ENCODE data around the gene PYGL. TPM values are rescaled to one million over a fixed set of nuclear protein-coding genes. Genes with fewer than 3 reads are reported as not detected.

The PYGL gene
- polyA plus RNA-seq, 1 donor (not counting 4 experiments of a cell fraction or from before 2014, with no cell fraction given), result 331 TPM

DNA sequence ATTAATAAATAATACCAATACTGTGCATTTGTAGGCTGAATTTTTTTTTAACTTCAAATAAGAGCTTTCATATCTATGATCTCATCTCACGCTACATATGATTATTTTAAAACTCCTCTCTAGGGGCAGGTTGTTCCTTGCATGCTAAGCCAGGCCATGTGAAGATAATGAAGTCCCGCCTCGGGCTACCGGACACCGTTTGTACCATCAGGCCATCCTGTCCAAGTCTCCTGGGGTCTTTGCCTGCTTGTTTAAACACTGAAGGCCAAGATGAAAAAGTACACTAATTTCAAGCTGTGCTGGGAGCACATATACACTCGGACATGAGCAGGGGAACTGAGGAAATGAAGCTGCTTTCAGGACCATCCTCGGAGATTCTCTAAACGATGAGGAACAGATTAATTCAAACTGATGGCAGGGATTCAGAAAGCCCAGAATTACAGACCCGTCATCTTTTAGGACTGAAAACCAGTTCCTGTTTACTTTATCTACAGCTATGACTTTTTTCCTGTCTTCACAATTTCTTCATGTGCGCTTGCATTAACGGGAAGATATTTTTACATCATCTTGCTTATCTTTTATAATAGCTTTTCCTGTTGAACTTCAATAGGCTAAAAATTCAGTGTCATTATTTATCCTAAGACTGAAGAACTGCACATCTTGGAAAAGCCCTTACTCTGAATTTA is 78.7 kb downstream of the PYGL start:
- H3K79me2 ChIP-seq (ENCODE audit: control insufficient read depth, insufficient read depth, low read length), result no peaks in the 10 kb centered on the region
- peaks cover under 1% of the 10 kb centered on the region for H3K9me3 ChIP-seq (ENCODE audit: control insufficient read depth, low read depth, low read length)
- H3K9me1 ChIP-seq (ENCODE audit: control insufficient read depth, extremely low read depth, insufficient read depth, low read length), result no peaks in the 10 kb centered on the region
- H3K27ac ChIP-seq (ENCODE audit: control insufficient read depth, insufficient read depth, low read length), result no peak overlapping the region
- FAIRE-seq (no peak), DNase-seq (ENCODE audit: low read depth, low spot score) (no peak)
- H3K4me1 ChIP-seq (ENCODE audit: control insufficient read depth, extremely low read depth, insufficient read depth, low read length), result no peaks in the 10 kb centered on the region
- dilution Hi-C loops (cut with MboI; ENCODE audit: extremely low pct_ligation_motif_present, low sequenced_read_pairs), result no loop called here
- no peaks in the 10 kb centered on the region for H3K36me3 ChIP-seq (ENCODE audit: control insufficient read depth in 2 of 2, extremely low read depth in 1 of 2, insufficient read depth in 2 of 2, low read length in 2 of 2)
- H3K4me2 ChIP-seq (ENCODE audit: control insufficient read depth, extremely low read depth, insufficient read depth, low read depth, low read length), result no peak overlapping the region
- TF ChIP-seq, protein P1, sequence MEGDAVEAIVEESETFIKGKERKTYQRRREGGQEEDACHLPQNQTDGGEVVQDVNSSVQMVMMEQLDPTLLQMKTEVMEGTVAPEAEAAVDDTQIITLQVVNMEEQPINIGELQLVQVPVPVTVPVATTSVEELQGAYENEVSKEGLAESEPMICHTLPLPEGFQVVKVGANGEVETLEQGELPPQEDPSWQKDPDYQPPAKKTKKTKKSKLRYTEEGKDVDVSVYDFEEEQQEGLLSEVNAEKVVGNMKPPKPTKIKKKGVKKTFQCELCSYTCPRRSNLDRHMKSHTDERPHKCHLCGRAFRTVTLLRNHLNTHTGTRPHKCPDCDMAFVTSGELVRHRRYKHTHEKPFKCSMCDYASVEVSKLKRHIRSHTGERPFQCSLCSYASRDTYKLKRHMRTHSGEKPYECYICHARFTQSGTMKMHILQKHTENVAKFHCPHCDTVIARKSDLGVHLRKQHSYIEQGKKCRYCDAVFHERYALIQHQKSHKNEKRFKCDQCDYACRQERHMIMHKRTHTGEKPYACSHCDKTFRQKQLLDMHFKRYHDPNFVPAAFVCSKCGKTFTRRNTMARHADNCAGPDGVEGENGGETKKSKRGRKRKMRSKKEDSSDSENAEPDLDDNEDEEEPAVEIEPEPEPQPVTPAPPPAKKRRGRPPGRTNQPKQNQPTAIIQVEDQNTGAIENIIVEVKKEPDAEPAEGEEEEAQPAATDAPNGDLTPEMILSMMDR (optimal IDR thresholded peaks at IDR 0.05 in 1 of 3, IDR thresholded peaks at IDR 0.05 in 1 of 3, conservative IDR thresholded peaks at IDR 0.05 in 1 of 3; ENCODE audit: extremely low read depth in 1 of 3, insufficient read depth in 2 of 3, low read length in 3 of 3), result no peak
- no peak for TF ChIP-seq EZH2 (IDR thresholded peaks at IDR 0.05; ENCODE audit: low read length)
- H2AFZ ChIP-seq (ENCODE audit: control insufficient read depth, low read length), result no peak overlapping the region
- no peak overlapping the region for H3K4me3 ChIP-seq (ENCODE audit: control insufficient read depth in 2 of 3, extremely low read depth in 1 of 3, insufficient read depth in 2 of 3, low read depth in 1 of 3, low read length in 3 of 3)
- peaks cover 5% of the 10 kb centered on the region for H3K27me3 ChIP-seq (ENCODE audit: control insufficient read depth, extremely low read depth, insufficient read depth, low read length)
- H3K9ac ChIP-seq (ENCODE audit: control insufficient read depth, extremely low read depth, insufficient read depth, low read length), result no peak overlapping the region
- H4K20me1 ChIP-seq (ENCODE audit: control insufficient read depth, extremely low read depth, insufficient read depth, low read length), result no peaks in the 10 kb centered on the region

DNA sequence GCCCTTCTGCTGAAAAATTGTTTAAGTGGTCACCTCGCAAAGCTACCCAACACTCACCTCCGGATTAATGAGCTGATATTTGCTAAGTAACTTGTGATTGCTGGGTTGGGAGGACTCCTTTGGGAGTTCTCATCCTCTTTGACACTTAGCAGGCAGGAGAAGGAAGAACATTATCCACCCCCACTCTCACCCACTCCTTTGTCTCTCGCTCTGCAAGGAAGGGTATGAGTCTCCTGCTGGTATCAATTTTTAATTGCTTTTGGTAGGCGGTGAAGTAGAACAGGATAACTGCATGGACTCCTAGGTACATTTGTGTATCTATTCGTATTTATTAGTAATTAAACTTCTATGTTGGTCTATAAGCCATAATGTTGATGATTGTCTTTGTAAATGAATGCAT is 79.3 kb downstream of the PYGL start:
- no peaks in the 10 kb centered on the region for H3K9me3 ChIP-seq (ENCODE audit: control insufficient read depth, low read depth, low read length)
- H2AFZ ChIP-seq (ENCODE audit: control insufficient read depth, low read length), result no peak overlapping the region
- TF ChIP-seq, protein P1 (optimal IDR thresholded peaks at IDR 0.05 in 1 of 3, IDR thresholded peaks at IDR 0.05 in 1 of 3, conservative IDR thresholded peaks at IDR 0.05 in 1 of 3; ENCODE audit: extremely low read depth in 1 of 3, insufficient read depth in 2 of 3, low read length in 3 of 3), result no peak
- TF ChIP-seq EZH2 (IDR thresholded peaks at IDR 0.05; ENCODE audit: low read length), result no peak
- DNase-seq (ENCODE audit: low read depth, low spot score) (no peak), FAIRE-seq (no peak)
- no peak overlapping the region for H3K4me2 ChIP-seq (ENCODE audit: control insufficient read depth, extremely low read depth, insufficient read depth, low read depth, low read length)
- H3K79me2 ChIP-seq (ENCODE audit: control insufficient read depth, insufficient read depth, low read length), result no peaks in the 10 kb centered on the region
- H3K4me3 ChIP-seq (ENCODE audit: control insufficient read depth in 2 of 3, extremely low read depth in 1 of 3, insufficient read depth in 2 of 3, low read depth in 1 of 3, low read length in 3 of 3), result no peak overlapping the region
- no peaks in the 10 kb centered on the region for H3K27me3 ChIP-seq (ENCODE audit: control insufficient read depth, extremely low read depth, insufficient read depth, low read length)
- H3K9me1 ChIP-seq (ENCODE audit: control insufficient read depth, extremely low read depth, insufficient read depth, low read length), result no peaks in the 10 kb centered on the region
- dilution Hi-C loops (cut with MboI; ENCODE audit: extremely low pct_ligation_motif_present, low sequenced_read_pairs), result no loop called here
- H3K36me3 ChIP-seq (ENCODE audit: control insufficient read depth in 2 of 2, extremely low read depth in 1 of 2, insufficient read depth in 2 of 2, low read length in 2 of 2), result no peaks in the 10 kb centered on the region
- H3K9ac ChIP-seq (ENCODE audit: control insufficient read depth, extremely low read depth, insufficient read depth, low read length), result no peak overlapping the region
- no peaks in the 10 kb centered on the region for H4K20me1 ChIP-seq (ENCODE audit: control insufficient read depth, extremely low read depth, insufficient read depth, low read length)
- H3K27ac ChIP-seq (ENCODE audit: control insufficient read depth, insufficient read depth, low read length), result no peak overlapping the region
- peaks cover 4% of the 10 kb centered on the region for H3K4me1 ChIP-seq (ENCODE audit: control insufficient read depth, extremely low read depth, insufficient read depth, low read length)
